GM18951 (cell line): Measurements from ENCODE around the gene NFKBIE.
"Not testable (repeated sequence)": the region's sequence is repeated elsewhere in the genome, so short reads cannot be mapped to it uniquely, and the experiment has no call there.

Experiments
- POLR2A ChIP-seq: IDR thresholded peaks from 4 replicates; pipeline ENCODE4 v1.6.1; 2011; ENCODE audit warnings: mild to moderate bottlenecking; ENCODE audit not compliant: insufficient read length, insufficient read depth; ENCODE audit errors: extremely low read depth
- in situ Hi-C: fragments of 300-500 bp; cut with MboI; formaldehyde crosslinking; loops from one replicate; pipeline ENCODE4 v1.12.0; 2022; ENCODE audit warnings: low sequenced_read_pairs, mixed read lengths, inconsistent platforms; ENCODE audit not compliant: unreplicated experiment

The NFKBIE gene

GRCh38 chr6:44265007-44265721 is at the start of gene NFKBIE:
Gene NFKBIE (minus strand): TSS chr6:44265551. CDS start chr6:44265346, 205 bp downstream.
- peak; percentile 91 for TF ChIP-seq POLR2A
- in situ Hi-C loops, result no loop called here

- in situ Hi-C loops, result not testable (repeated sequence)
These were observed 49.3 kb upstream of the NFKBIE start for GRCh38 chr6:44314657-44315056.

- in situ Hi-C loops, result no loop called here
These were observed 47.8 kb upstream of the NFKBIE start, which contains the start of gene AARS2 for GRCh38 chr6:44312901-44313788. Gene AARS2 (minus strand): TSS chr6:44313347. CDS start chr6:44313323, 24 bp downstream.

GRCh38 chr6:44311767-44312166 is 46.4 kb upstream of the NFKBIE start:
- in situ Hi-C loops, result no loop called here
- TF ChIP-seq POLR2A, result no peak

More at GRCh38 chr6:44312901-44313788, 47.8 kb upstream of the NFKBIE start, which contains the start of gene AARS2:
- peak; percentile 94 for TF ChIP-seq POLR2A

GRCh38 chr6:44311304-44311703 is 46.0 kb upstream of the NFKBIE start:
- TF ChIP-seq POLR2A, result no peak
- in situ Hi-C loops, result no loop called here

GRCh38 chr6:44310241-44310640 is 44.9 kb upstream of the NFKBIE start:
- no peak for TF ChIP-seq POLR2A
- in situ Hi-C loops, result no loop called here

- TF ChIP-seq POLR2A, result no peak
- in situ Hi-C loops, result no loop called here
These were observed 44.3 kb upstream of the NFKBIE start for GRCh38 chr6:44309631-44310030.

GRCh38 chr6:44309092-44309491 is 43.7 kb upstream of the NFKBIE start:
- in situ Hi-C loops, result no loop called here
- TF ChIP-seq POLR2A, result no peak

GRCh38 chr6:44307217-44307616 is 41.9 kb upstream of the NFKBIE start:
- no peak for TF ChIP-seq POLR2A
- in situ Hi-C loops, result no loop called here

- no peak for TF ChIP-seq POLR2A
- in situ Hi-C loops, result no loop called here
These were observed 41.4 kb upstream of the NFKBIE start for GRCh38 chr6:44306710-44307109.

GRCh38 chr6:44305200-44305725 is 39.9 kb upstream of the NFKBIE start:
- in situ Hi-C loops, result no loop called here
- no peak for TF ChIP-seq POLR2A

- in situ Hi-C loops, result no loop called here
- no peak for TF ChIP-seq POLR2A
These were observed 39.2 kb upstream of the NFKBIE start for GRCh38 chr6:44304282-44305199.
